HS-5 (cell line): Measurements from ENCODE around the gene DERL2.
A peak's percentile ranks its signal among the peaks of the same experiment; 100 is the strongest.

Experiments
- DNase-seq: peaks from one replicate; pipeline ENCODE4 v3.0.0-alpha.2; 2012; ENCODE audit warnings: low read depth

DERL2 gene

GRCh38 chr17:5485270-5486205, at the start of gene DERL2:
Gene DERL2 (minus strand): TSS chr17:5486178. CDS start chr17:5486161, 17 bp downstream.
- no peak for DNase-seq

- no peak for DNase-seq
Measured at GRCh38 chr17:5535436-5535835, 49.5 kb upstream of the DERL2 start.

GRCh38 chr17:5533486-5534315, 47.7 kb upstream of the DERL2 start:
- DNase-seq, result no peak

- no peak for DNase-seq
Measured at GRCh38 chr17:5532581-5532980, 46.6 kb upstream of the DERL2 start.

GRCh38 chr17:5531085-5531418, 45.1 kb upstream of the DERL2 start:
- DNase-seq, result no peak

- no peak for DNase-seq
Measured at GRCh38 chr17:5530265-5531084, 44.5 kb upstream of the DERL2 start.

- no peak for DNase-seq
Measured at GRCh38 chr17:5527601-5528250, 41.7 kb upstream of the DERL2 start.

GRCh38 chr17:5526821-5527598, 41.0 kb upstream of the DERL2 start:
- DNase-seq, result peak; percentile 94

- no peak for DNase-seq
Measured at GRCh38 chr17:5523249-5523648, 37.3 kb upstream of the DERL2 start.

- DNase-seq, result no peak
Measured at GRCh38 chr17:5522476-5522875, 36.5 kb upstream of the DERL2 start.

GRCh38 chr17:5516060-5516792, 30.2 kb upstream of the DERL2 start:
- DNase-seq, result peak; percentile 99

- no peak for DNase-seq
Measured at GRCh38 chr17:5514976-5515375, 29.0 kb upstream of the DERL2 start.

GRCh38 chr17:5513628-5514027, 27.6 kb upstream of the DERL2 start:
- DNase-seq, result no peak

GRCh38 chr17:5511401-5512225, 25.6 kb upstream of the DERL2 start:
- DNase-seq, result no peak

GRCh38 chr17:5510771-5511170, 24.8 kb upstream of the DERL2 start:
- DNase-seq, result no peak

- DNase-seq, result no peak
Measured at GRCh38 chr17:5509482-5509881, 23.5 kb upstream of the DERL2 start.

- no peak for DNase-seq
Measured at GRCh38 chr17:5508810-5509209, 22.8 kb upstream of the DERL2 start.

GRCh38 chr17:5506307-5506706, 20.3 kb upstream of the DERL2 start:
- no peak for DNase-seq

- DNase-seq, result no peak
Measured at GRCh38 chr17:5502552-5502951, 16.6 kb upstream of the DERL2 start.
